ENCODE data around the gene PHTF2.

DNA sequence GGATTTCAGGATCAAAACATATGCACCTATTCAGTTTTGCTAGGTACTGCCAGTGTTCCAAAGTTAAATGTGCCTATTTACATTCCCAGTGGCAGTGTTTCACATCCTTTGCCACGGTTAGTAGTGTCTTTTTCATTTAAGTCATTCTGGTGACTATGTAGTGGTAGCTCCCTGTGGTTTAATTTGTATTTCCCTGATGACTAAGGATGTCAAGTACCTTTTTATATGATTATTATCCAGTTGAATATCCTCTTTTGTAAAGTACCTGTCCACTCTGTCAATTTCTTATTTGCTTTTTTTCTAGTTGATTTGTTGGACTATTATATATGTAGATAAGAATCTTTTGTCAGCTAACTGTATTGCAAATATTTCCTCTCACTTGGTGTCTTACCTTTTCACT lies 45.4 kb upstream of the PHTF2 start:
- TF ChIP-seq, protein P1, sequence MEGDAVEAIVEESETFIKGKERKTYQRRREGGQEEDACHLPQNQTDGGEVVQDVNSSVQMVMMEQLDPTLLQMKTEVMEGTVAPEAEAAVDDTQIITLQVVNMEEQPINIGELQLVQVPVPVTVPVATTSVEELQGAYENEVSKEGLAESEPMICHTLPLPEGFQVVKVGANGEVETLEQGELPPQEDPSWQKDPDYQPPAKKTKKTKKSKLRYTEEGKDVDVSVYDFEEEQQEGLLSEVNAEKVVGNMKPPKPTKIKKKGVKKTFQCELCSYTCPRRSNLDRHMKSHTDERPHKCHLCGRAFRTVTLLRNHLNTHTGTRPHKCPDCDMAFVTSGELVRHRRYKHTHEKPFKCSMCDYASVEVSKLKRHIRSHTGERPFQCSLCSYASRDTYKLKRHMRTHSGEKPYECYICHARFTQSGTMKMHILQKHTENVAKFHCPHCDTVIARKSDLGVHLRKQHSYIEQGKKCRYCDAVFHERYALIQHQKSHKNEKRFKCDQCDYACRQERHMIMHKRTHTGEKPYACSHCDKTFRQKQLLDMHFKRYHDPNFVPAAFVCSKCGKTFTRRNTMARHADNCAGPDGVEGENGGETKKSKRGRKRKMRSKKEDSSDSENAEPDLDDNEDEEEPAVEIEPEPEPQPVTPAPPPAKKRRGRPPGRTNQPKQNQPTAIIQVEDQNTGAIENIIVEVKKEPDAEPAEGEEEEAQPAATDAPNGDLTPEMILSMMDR (optimal IDR thresholded peaks at IDR 0.05 in 1 of 3, IDR thresholded peaks at IDR 0.05 in 1 of 3, conservative IDR thresholded peaks at IDR 0.05 in 1 of 3; ENCODE audit: extremely low read depth in 1 of 3, insufficient read depth in 2 of 3, low read length in 3 of 3), result no peak
- no peak for TF ChIP-seq EZH2 (IDR thresholded peaks at IDR 0.05; ENCODE audit: low read length)
